ENCODE data around the gene SDR42E2.

DNA sequence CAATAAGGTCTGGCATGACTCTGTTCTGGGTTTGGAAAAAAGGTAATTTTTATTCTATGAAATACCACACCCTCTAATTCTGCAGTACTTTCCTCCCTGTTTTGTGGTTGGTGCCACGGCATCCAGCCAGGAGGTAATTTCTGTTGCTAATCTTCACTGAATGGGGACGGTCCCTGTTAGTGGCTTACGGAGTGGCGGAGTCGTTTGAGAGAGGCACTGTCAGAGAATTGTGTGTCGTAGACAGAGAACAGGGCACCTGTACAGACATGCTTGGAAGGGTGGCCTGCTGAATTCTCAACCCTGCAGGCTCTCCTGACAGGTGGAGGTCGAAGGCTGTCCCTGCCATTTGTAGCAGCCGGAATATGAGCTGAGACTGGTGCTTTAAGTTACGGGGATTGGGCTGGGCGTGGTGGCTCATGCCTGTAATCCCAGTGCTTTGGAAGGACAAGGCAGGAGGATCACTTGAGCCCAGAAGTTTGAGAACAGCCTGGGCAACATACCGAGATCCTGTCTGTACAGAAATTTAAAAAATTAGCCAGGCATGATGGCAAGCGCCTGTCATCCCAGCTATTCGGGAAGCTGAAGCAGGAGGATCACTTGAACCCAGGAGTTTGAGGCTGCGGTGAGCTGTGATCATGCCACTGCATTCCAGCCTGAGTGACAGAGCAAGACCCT, 77.0 kb downstream of the SDR42E2 start:
- TF ChIP-seq, protein P1, sequence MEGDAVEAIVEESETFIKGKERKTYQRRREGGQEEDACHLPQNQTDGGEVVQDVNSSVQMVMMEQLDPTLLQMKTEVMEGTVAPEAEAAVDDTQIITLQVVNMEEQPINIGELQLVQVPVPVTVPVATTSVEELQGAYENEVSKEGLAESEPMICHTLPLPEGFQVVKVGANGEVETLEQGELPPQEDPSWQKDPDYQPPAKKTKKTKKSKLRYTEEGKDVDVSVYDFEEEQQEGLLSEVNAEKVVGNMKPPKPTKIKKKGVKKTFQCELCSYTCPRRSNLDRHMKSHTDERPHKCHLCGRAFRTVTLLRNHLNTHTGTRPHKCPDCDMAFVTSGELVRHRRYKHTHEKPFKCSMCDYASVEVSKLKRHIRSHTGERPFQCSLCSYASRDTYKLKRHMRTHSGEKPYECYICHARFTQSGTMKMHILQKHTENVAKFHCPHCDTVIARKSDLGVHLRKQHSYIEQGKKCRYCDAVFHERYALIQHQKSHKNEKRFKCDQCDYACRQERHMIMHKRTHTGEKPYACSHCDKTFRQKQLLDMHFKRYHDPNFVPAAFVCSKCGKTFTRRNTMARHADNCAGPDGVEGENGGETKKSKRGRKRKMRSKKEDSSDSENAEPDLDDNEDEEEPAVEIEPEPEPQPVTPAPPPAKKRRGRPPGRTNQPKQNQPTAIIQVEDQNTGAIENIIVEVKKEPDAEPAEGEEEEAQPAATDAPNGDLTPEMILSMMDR (IDR thresholded peaks at IDR 0.05) = no peak
- no peak for TF ChIP-seq POLR2A (IDR thresholded peaks at IDR 0.05)

All from Peyer's patch (tissue), 4 donors.